ENCODE results near the gene STK24.
A peak's percentile ranks its signal among the peaks of the same experiment; 100 is the strongest.

The STK24 gene

DNA sequence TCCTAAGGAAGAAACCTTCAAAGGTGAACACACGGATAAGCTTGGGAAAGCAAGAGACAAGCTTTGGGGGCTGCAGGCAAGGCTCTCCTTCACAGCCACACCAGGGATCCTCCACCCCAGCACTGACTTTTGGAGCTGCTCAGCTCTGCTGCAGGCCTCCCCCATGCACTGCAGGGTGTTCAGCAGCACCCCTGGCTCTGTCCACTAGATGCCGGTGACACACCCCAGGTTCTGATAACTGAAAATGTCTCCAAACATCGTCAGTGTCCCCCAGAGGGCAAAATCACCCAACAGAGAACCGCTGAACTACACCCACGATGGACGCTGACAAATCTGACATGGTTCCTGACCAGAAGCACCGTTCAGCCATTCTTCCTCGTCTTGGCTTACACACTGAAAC is 90.5 kb downstream of the STK24 start:
- FAIRE-seq, result no peak

DNA sequence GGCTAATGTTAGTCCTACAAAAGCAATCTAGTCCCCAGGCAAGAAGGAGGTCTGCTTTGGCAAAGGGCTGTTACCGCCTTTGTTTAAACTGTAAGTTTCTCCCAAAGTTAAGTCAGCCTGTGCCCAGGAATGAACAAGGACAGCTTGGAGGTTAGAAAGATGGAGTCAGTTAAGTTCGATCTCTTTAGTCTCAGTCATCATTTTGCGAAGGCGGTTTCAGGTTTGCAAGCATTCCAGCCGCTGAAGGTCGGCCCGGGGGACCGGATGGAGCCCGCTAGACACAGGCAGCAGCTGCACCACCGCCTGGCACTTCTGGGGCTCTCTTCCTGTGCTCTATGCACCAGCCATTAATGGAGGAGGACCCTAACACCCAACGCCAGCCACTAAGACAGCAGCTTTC is 91.3 kb downstream of the STK24 start:
- no peak for FAIRE-seq

DNA sequence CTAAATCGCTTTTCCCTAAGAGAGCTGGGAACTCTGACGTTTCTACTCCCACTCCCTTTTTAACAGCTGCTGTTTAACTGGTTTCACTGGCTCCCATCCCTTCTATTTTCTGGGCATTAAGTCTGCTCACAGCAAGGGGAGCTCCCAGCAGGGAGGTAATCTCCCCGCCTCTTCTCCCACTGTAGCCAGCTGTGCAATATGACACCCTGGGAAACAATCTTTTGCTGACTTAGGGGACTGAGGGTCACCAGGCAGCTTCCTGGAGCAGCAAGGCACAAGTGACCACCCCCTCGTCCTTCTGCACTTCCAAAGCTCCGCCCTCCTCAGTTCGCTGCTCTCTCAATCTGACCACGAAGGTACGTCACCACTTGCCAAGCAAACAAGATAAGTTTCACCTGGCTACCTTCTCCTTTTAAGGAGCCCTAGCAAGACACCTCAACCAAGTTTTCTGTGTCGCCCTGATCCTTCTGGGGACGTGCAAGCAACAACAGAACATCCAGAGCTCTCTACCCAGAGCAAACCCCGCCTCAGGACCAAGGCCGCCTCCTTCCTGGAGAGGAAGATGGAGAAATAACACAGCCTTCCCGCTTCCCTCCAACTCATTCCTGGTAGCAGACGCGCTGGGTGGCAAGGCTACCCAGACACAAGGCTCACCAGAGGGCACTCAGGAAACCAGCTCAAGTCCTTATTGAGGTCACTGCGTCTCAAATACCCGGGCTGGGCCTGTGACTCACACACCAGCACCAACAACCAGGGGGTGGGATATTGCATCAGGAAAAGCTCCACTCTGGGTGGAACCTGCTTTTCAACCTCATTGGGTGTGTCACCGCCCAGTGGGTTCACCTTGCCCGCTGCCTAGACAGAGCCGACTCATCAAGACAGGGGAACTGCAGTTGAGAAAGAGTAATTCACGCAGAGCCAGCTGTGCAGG is 92.4 kb downstream of the STK24 start:
- peak; percentile 75 for FAIRE-seq

DNA sequence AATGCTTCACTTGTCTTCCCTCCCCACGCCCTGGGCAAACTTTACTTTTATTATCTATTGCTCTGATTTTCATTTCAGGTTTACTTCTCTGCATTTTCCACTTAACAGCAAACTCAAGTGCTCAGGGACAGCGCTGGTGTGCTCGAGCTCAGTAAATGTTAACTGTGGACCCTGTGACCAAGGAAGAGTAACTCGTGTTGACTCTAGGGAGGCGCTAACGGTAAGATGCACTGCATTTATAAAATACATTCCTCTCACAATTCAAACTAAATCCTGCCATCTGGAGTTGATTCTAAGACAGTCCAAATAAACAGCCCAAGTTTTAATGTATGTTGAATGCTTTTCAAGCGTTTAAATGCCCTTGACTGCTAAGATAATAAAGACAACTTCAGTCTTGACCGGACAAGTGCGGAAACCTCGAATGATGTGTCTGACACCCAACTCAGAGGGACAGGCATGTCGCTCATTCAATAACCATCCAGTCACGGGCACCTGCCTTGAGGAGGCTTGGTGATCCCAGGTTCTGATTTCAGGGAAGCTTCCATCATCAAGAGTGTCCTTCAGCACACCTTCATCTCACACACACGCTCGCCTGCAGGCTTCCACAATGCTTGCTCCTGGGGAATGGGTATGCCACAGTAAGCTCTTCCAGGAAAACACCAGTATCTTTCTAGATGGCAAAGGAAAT is 93.2 kb downstream of the STK24 start:
- no peak for FAIRE-seq

DNA sequence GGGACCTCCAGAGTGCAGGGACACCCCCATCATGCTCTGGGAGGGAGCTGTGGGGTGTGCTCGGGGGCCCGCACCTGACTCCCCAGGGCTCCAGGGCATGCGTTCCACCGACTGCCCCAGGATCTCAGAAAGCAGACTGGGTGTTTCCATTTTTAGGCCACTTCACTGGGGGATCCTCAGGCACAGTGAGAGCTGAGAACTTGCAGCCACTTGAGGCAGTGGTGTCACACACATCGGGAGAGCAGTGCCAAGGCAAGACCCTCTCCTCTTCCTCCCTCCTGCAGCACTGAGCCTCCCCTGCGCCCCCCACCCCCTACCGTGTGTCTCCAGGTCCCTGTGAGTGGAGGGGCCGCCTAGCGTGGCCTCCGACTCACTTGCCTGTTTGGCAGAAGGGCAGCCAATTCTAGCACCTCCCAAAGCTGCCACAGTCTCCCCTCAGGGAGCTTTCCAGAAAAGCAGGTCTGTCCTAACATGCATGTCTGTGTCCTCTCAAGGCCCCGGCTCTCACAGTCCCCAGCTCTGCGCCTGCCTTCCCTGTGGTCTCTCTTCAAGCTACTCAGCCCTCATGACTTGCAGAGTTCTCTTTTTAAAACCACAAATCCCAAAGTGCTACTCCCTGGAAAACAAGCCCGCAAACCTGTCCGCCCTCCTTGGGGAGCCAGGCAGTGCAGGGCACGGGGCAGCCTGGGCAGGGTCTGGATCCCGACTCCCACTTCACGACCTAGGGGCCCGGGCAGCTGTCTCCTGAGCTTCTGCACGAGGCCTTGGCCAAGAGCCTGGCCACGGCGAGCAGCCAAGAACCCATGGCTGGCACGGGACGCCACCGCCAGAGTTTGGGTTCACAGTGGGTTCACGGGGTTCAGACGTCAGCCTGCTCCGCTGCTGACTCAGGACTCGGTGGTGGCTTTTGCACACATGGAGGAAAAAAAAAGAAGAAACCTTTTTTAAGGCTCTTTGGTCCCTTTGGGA is 94.1 kb downstream of the STK24 start:
- FAIRE-seq, result no peak

DNA sequence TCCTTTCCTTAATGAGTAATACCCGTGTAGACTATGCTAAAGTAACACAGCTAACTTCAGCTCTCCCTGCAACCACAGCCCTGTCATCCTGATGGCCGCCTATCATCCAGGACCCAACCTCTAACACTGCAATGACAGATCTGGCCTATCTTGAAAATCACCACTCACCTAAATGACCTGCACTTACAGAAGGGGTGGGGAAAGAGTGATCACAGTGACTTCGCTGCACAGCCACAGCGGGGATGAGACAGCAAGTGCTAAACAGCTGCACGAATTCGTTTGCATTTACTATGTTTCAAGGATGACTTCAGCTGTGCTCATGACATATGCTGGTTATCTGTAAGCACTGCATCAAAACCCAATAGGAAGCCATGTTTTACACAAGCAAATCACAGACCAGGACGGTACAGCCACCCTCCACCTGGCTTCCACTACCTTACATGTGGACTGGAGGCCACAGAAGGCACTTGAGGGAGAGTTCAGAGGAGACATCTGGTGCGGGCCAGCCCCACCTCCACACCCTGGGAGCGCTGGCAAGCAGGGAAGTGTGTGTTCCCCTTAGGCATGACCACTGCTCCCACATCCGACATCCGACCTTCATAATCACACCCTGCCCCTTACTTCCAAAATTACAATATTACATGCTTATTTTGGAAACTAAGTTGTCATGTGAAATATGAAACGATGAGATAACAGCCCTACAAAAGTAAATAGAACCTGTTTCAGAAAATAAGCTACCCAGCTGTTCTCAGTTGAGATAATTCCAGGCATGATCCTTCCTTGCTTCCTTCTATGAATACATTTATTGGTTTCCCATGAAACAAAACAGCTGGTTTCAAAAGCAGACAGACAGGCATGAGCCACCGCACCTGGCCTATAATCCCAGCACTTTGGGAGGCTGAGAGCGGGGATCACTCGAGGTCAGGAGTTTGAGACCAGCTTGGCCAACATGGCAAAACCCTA is 95.7 kb downstream of the STK24 start:
- FAIRE-seq, result no peak

DNA sequence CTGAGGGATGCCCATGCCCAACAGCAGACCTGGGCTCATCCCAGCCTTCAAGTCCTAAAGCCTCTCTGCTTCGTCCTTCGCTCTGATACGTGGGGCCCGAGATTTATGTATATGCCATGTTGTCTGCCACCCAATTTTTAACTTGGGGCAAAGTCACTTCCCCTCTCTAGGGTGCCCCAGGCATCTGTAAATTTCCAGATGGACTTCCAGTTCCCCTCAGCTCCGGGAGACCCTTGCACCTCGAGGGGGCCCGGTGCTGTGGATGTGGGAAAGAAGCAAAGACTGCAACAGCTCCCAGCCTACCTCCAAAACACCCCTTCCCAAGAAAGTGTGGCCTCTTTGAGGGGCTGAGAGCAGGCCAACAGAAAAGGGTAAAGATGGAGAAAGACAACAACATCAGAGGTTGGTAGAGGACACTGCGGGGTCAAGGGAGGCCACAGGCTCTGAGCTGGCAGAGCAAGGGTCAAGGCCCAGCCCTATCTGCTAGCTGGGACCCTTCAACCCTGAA is 97.4 kb downstream of the STK24 start:
- no peak for FAIRE-seq

DNA sequence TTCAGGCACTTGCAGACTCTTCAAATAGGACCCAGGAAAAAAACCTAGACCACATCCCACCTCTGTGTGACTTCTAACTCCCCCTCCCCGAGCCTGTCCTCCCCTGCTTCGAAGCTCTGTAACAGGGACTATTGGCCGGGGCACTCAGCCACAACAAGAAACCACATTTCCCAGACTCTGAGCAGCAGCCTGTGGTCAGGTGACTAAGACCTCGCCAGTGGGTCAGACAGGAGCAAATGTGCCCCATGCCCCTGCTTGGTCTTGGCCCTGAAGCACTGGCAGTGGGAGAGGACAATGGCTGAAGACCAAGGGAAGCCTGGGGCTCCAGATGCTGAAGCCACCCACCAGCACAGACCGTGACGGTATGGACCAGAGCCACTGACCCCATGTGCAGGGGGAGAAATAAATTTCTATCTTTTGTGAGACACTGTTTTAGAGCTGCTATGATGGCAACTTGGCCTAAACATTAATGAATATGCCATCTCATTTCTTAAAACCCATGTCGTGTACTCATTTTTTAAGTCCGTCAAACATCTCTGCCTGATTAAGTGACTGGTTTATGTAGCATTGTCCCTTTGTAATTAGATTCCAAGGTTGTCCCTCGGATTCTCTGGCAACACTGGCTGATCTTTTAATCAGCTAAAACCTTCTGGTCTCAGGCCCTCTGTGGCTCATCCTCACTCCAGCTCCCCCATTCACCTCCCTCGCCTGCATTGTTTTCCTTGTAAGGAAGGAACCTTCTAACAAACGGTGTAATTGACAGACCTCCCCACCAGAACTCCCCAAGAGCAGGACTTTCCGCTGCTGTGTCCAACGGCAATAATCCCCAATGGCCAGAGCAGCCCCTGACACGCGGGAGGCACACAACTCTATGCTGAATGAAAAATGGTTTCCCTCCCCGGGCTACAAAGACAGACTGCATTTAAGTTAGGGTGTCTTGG is 98.4 kb downstream of the STK24 start:
- FAIRE-seq, result no peak

DNA sequence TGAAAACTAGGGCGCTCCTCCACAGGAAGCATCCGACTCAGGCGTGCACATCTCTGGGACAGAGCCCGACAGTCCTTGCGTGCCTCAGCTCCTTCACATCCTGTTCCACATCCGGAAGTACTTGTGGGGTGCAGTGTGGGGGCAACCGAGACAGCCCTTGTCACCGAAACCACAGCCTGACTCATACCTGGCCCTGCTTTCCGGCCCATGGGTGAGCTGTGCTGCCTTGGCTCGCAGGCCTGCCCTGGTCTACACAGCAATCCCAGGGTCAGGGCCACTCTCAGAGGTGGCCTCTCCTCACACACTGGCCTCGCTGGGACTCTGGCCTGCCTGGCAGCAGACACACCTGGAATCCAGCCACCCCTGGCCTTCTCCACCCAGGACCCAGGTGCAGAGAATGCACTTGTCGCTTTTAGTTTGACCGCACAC is 100.4 kb downstream of the STK24 start:
- FAIRE-seq, result no peak

DNA sequence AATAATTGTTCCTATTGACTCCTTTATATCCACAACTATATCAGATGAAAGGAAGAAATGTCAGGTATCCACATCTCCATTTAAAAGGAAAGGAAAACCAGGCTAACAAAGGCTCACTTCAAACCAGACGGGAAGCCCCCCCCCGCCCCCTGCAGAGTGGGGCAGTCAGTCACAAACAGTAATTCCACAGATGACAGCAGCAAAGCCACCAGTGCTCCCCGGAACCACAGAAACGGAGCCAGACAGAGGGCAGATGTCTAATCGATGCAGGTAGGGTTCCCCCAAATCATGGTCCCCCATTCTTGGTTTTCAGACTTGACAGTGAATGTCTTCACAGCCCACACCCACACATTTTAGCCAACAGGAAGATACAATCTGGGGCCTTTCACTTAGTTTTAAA is 100.8 kb downstream of the STK24 start:
- FAIRE-seq, result no peak

DNA sequence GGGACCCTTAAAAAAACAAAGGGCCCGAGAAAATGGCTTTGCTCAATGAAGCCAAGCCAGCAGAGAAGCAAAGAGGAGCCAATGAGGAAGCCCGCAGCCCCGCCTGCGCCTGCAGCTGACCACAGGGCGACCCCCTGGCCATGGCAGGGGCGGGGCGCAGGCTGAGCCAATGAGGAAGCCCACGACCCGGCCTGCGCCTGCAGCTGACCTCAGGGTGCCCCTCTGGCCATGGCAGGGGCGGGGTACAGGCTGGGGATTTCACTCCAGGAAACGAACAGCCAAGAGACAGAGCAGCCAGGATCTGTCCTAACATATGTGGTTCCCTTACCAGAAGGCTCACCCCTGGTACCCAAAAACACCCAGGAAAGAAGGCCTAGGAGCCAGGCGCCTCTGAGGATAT is 101.4 kb downstream of the STK24 start:
- no peak for FAIRE-seq

DNA sequence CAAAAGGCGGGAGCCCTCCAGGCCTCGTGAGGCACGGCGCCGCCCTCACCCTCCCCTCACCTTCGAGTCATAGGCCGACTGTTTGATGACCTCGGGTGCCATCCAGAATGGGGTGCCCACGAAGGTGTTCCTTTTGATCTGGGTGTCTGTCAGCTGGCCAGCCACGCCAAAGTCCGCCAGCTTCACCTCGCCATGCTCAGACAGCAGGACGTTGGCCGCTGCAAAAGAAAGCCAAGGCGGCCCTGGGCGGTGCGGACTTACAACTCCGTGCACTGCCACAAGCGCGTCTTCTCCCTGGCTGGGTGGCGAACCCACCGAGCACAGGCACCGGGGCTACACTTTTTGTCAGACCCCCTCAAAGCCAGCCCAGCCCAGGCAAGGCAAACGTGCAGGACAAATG is 102.1 kb downstream of the STK24 start:
- FAIRE-seq, result no peak

DNA sequence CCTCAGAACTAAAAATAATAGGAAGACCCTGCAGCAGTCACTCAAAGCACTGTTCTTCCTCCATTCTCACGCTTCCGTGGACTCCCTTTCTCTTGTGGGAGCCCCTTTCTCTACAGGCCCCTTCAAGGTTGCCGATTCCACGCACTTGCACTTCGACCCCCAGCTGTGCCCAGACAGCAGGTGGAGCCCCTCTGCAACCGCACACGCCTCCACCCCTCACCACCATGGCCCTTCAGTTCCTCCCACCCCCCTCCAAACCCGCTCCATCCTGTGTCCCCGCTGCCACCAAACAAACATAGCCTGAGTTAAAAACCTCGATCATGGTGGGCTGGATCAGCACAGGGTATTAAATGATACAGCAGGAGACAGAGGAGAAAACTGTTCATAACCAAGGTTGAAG is 102.6 kb downstream of the STK24 start:
- FAIRE-seq, result no peak

DNA sequence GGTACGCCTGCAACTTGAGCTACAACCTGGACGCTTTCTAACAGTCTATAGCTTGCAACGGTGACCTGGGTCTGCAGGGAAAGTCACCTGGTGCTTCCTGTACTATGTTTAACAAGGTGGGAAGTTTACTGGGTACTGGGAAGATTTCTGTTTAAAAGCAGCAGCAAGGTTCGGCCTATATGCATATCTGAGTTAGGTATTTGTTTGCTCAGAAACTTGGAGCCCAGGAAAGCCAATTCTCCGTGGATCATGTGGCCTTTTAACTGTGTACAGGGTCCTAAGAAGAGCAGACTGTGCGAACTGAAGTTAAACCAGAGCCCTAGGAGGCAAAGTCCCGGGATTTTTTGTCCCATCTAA is 103.1 kb downstream of the STK24 start:
- no peak for FAIRE-seq

DNA sequence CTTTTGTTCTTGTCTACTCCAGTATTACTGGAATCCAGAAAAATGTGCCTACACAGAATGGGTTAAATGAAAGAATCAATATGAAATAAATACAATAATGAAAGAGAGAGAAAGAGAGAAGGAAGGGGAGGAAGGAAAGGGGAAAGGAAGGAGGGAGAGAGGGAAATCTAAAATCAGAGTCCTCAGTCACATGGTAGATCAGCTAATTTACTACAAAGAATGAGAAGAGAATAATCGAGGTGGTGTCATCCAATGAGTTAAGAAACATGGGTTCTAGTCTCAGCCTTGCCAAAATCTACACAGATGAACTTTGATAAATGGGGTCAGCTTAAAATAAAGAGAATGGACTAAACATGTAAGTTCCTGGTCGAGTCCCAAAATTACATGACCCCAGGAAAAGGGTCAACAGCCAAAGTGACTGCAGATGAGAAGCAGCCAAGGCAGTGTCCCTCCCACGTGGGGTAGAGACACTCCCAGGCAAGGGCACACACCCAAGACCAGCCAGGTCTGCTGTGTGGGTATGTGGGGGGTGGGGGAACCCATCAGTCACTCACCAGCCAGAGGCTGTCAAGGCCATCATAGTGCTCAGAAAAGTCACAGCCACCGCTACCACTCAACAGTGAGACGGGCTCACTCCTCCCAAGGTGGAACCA is 103.6 kb downstream of the STK24 start:
- FAIRE-seq, result no peak

DNA sequence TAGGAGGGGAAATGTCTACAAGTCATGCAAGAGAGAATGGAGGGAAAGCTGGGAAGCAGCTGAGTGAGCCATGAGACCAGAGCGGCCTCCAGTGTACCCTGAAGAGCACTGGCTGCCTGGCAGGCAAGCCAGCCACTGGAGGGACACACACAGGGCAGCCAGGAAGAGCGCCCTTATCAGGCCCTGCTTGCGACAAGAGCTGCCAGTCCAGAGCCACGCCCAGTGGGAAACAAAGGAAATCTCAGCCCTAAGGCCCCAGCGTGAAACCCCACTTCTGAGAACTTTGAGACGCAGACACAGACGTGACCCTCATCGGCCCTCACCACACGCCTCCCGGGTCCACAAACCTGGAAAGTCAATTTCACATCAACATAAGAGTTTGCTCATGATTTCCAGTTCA is 105.0 kb downstream of the STK24 start:
- no peak for FAIRE-seq

DNA sequence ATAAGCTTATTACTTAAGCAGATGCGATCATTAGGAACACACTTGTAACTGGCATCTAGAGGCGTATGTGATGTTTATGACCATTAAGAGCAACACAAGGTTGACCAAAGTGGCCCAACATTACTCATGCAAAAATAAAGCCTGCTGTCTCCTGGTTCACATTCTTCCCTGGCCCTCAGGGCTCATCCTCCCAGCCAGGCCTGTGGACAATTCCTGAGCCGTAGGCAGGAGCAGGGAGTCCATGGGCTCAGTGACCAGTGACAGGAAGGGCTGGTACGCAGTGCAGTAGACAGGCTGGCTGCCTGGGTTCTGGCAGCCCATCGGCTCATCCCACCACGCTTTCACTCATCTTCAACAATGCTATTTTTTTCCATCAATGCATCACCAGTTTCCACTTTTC is 106.0 kb downstream of the STK24 start:
- no peak for FAIRE-seq

DNA sequence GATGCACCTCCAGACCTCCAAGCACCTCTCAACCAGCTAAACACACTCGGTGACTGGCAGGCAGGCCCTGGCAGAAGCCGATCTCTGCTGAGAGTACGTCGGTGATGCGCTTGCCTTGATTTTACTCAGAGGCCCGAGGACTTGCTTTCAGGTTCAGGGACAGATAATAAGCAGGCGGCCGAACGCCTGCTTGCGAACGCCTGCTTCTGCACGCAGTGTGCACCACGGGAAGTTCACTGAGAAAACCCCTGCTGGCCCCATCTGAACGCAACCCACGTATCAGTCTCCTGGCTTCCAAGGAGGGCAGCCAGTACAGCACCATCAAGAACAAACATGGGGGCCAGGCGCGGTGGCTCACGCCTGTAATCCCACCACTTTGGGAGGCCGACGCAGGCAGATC is 108.0 kb downstream of the STK24 start:
- FAIRE-seq, result no peak

DNA sequence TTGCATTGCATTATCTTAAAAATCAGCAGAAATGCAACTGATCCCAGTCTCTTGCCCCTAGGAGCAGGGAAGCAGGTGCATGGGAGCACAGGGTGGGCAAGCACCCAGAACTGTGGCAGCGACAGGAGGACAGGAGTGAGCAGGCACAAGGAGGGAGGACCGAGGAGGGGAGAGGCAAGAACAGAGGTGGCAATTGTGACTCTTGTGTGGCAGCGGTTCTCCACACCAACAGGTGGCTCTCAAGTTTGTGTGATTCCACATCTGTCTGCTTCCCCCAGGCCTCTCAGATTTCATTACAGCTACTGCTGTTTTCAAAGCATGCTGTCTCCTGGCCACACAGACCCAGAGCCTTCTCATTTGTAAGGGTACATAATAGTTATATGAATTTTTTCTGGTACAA is 108.5 kb downstream of the STK24 start:
- no peak for FAIRE-seq
